Activated CD8-positive, alpha-beta T cell treated with anti-CD3 and anti-CD28 coated beads, Interleukin-2, amount 10 ng/mL, durations not matched to agents 7 days and 5 days (primary cell): ENCODE results near the gene RBBP8NL. TPM values are rescaled to one million over a fixed set of nuclear protein-coding genes. Genes with fewer than 3 reads are reported as not detected.

Experiments used
- ATAC-seq: fragments of 150-1000 bp; cut with Tn5 transposase; one replicate; pipeline ENCODE4 v1.10.0; 2021; ENCODE audit warnings: moderate library complexity
- CTCF ChIA-PET: fragments of 350-600 bp; sonication (Branson Sonifier 250); formaldehyde crosslinking; loops from one replicate; lab custom pipeline; 2021; ENCODE audit warnings: antibody characterized with exemption; lab: Charles Lee
- POLR2A ChIA-PET: fragments of 350-600 bp; sonication (Branson Sonifier 250); formaldehyde crosslinking; loops from one replicate; lab custom pipeline; 2021; ENCODE audit warnings: antibody characterized with exemption; lab: Charles Lee
- DNase-seq: peaks from one replicate; pipeline ENCODE4 v3.0.0-alpha.2; 2020
- H3K27ac Mint-ChIP-seq: one replicate; pipeline ENCODE4 v1.8.0; 2021; ENCODE audit warnings: mild to moderate bottlenecking, mixed read lengths
- H3K27me3 Mint-ChIP-seq: one replicate; pipeline ENCODE4 v1.8.0; 2021; ENCODE audit warnings: low read depth, mixed read lengths
- H3K36me3 Mint-ChIP-seq: one replicate; pipeline ENCODE4 v1.8.0; 2021; ENCODE audit warnings: low read depth, mixed read lengths
- H3K4me1 Mint-ChIP-seq: one replicate; pipeline ENCODE4 v1.8.0; 2021; ENCODE audit warnings: low read depth, mixed read lengths
- H3K4me3 Mint-ChIP-seq: one replicate; pipeline ENCODE4 v1.8.0; 2021; ENCODE audit warnings: mild to moderate bottlenecking, mixed read lengths
- H3K9me3 Mint-ChIP-seq: one replicate; pipeline ENCODE4 v1.8.0; 2022; ENCODE audit warnings: mixed read lengths; ENCODE audit not compliant: insufficient read depth
- total RNA-seq, 2 experiments: library from RNA; stranded (reverse); gene quantifications; one replicate each; pipeline ENCODE4 v1.2.3, GENCODE V29; 2021

RBBP8NL gene
- total RNA-seq, 2 experiments from 2014 or later: not detected

DNA sequence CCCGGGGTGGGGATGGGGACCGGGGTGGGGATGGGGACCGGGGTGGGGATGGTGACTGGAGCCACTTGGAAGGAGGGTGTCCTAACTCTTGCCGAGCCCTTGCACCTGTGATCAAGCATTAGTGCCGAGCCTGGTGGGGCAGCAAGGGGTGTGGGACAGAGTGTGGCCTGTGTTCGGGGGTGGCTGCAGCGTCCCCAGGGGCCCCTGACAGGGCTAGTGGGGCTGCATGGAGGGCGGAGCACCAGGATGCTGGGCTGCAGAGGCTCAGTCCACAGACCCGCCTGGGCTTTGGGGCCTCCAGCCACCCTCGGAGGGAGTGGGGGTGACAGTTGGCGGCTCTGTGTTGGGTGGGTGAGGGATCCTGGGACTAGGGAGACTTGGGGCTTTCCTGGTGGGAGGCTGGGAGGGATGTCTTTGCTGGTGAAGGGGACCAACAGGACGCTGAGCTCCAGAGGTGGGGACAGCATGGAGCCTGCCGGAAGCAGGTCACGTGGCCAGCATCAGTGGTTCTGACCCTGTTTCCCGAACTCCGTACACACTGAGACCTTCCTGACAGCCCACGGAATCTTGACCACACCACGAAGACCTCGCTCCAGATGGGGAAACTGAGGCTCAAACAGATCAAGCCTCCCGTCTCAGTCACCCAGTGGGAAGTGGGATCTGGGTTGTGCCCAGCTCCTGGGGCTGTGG lies 4.6 kb downstream of the RBBP8NL start:
- DNase-seq (no peak), ATAC-seq (no peak)
- Mint-ChIP-seq H3K27ac (no peak overlapping the region), H3K4me3 (no peak overlapping the region), H3K36me3 (no peaks in the 10 kb centered on the region), H3K9me3 (no peaks in the 10 kb centered on the region), H3K27me3 (no peaks in the 10 kb centered on the region), H3K4me1 (no peaks in the 10 kb centered on the region)
- CTCF ChIA-PET: no interaction called here
- POLR2A ChIA-PET: no interaction called here

DNA sequence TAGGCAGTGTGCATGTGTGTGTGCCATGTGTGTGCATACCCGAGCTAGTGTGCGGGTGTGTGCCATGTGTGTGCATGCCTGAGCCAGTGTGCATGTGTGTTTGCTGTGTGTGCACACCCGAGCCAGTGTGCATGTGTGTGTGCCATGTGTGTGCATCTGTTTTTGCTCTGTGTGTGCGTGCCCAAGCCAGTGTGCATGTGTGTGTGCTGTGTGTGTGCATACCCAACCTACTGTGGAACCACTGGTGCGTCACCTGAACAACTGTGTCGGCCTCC lies 5.7 kb downstream of the RBBP8NL start:
- ChIA-PET POLR2A (no interaction called here), CTCF (no interaction called here)
- DNase-seq: no peak

DNA sequence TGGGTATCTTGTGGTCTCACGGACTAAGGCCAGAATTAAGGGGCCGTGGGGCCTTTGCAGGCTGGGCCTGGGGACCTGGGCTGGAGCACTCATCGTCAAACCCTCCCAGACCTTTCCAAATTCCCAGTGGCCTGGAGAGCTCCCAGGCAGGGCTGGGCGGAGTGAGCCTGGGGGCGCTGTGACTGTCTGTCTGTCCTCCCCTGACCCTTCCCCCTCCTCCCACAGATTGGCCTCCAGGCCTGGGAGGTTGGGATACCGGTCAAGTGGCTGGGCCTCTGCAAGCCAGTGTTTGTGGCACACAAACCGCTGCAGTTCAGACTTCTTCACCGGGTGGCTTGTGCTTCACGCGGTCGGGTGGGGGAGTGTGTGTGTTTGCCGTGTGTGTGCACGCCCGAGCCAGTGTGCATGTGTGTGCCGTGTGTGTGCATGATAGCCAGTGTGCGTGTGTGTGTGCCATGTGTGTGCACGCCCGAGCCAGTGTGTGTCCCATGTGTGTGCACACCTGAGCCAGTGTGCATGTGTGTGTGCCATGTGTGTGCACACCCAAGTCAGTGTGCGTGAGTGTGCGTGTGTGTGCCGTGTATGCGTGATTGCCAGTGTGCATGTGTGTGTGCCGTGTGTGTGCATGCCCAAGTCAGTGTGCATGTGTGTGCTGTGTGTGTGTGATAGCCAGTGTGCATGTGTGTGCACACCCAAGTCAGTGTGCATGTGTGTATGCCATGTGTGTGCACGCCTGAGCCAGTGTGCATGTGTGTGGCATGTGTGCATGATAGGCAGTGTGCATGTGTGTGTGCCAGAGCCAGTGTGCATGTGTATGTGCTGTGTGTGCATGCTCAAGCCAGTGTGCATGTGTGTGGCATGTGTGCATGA lies 6.3 kb downstream of the RBBP8NL start:
- no peaks in the 10 kb centered on the region for H3K4me1 Mint-ChIP-seq
- CTCF ChIA-PET: no interaction called here
- no peak for ATAC-seq
- POLR2A ChIA-PET: no interaction called here
- no peak for DNase-seq
- H3K9me3 Mint-ChIP-seq: no peaks in the 10 kb centered on the region
- H3K4me3 Mint-ChIP-seq: no peak overlapping the region
- no peaks in the 10 kb centered on the region for H3K27me3 Mint-ChIP-seq
- H3K27ac Mint-ChIP-seq: no peak overlapping the region
- no peaks in the 10 kb centered on the region for H3K36me3 Mint-ChIP-seq

More for the DNA sequence above, 5.7 kb downstream of the RBBP8NL start:
- no peak for ATAC-seq
- no peaks in the 10 kb centered on the region for H3K36me3 Mint-ChIP-seq
- no peak overlapping the region for H3K27ac Mint-ChIP-seq
- H3K4me3 Mint-ChIP-seq: no peak overlapping the region
- no peaks in the 10 kb centered on the region for H3K27me3 Mint-ChIP-seq
- H3K9me3 Mint-ChIP-seq: no peaks in the 10 kb centered on the region
- no peaks in the 10 kb centered on the region for H3K4me1 Mint-ChIP-seq

DNA sequence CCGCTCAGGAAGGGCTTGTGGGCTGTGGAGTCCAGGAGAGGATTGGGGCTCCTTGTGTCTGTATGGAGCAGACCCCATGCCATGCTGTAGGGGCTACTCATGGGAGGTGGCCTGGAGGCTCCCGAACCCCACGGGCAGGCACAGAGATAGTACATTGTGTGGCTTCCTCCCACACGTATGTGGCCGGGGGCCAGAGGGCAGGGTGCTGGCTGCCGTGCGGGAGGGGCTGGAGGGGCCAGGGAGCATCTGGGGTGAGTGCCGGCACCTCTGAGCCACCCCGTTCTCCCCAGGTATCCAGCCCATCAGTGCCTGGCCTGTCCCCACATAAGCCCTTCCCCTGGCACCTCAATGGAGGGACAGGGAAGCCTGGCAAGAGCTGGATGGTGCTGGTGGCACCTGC lies 7.6 kb downstream of the RBBP8NL start:
- Mint-ChIP-seq H3K4me3 (no peak overlapping the region), H3K27me3 (no peaks in the 10 kb centered on the region), H3K4me1 (no peaks in the 10 kb centered on the region), H3K36me3 (no peaks in the 10 kb centered on the region), H3K27ac (no peak overlapping the region), H3K9me3 (no peaks in the 10 kb centered on the region)
- ChIA-PET POLR2A (no interaction called here), CTCF (no interaction called here)
- DNase-seq (no peak), ATAC-seq (no peak)

DNA sequence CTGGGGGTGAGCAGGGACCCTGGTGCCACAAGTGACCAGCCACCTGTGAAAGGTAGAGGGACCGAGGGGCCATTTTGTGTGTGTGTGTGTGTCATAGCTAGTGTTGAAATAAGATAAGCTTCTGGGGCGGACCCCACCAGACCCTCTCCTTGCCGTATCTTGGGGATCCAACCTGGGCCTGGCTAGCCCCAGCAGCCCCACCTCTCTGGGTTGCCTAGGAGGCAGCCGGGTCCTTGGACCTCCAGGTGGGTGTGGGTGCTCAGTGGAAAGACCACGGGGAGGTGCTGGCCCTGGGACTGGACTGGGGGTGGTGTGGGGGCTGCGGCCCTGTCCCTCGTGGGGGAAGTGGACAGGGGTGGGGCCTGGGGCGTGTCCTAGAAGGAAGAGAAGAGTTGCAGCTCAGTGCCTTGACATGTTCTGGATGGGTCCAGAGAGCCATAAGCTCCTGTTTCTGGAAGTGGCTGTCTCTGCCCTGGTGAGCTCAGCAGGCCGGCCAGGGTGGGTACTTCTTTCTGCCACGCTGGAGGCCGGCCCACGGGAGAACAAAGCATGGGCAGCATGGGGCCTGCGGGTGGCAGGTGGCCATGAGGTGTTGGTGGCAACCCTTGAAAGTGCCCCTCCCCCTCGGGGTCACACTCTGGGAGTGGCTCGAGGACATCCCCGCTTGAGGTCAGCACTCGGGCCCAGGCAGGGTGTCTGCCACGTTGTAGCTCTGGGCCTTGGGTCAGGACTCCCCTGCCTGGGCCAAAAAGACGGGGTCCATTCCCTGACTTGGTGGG lies 8.4 kb downstream of the RBBP8NL start:
- DNase-seq (no peak), ATAC-seq (no peak)
- Mint-ChIP-seq H3K4me1 (no peaks in the 10 kb centered on the region), H3K4me3 (no peak overlapping the region), H3K9me3 (no peaks in the 10 kb centered on the region), H3K36me3 (no peaks in the 10 kb centered on the region), H3K27ac (no peak overlapping the region), H3K27me3 (no peaks in the 10 kb centered on the region)
- CTCF ChIA-PET: interaction anchor here (1.3 kb wide), 1 partner anchor 9 kb away, joined by 5 read pairs; no protein-coding TSS in a partner anchor
- POLR2A ChIA-PET: no interaction called here

DNA sequence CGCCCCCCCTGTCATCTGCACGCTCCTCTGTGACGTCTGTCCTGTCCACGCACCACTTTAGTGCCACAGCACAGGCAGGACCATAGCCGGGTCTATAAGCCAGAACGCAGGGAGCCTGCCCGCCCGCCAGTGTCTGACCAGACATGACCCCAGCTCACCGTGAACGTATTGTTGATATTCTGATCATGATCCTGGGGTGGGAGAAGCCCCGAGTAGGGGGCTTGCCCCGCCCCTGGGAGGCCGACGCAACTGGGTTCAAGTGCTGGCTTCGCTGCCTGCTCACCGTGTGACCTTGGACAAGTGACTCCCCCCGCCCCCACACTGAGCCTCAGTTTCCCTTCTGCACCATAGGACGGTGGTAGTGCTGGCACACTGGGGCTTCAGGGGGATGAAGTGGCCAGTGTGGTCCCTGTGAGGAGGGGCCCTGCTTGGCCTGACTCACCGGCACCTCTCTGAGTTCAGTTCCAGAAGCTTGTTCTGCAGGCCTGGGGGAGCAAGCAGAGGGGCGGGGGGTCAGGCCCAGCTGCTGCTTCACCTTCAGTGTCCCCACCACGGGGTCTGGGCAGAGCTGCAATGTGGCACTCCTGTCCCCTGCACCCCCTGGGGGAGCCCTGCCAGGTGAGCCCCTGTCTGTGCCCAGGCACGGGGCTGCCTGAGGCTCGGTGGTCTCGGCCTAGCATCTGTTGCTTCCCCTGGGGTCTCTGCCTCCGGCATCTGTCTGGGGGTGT lies 9.2 kb downstream of the RBBP8NL start:
- no peaks in the 10 kb centered on the region for H3K36me3 Mint-ChIP-seq
- H3K27me3 Mint-ChIP-seq: no peaks in the 10 kb centered on the region
- no peaks in the 10 kb centered on the region for H3K9me3 Mint-ChIP-seq
- DNase-seq (no peak), ATAC-seq (no peak)
- ChIA-PET CTCF (interaction anchor here (1.3 kb wide), 1 partner anchor 8 kb away, joined by 5 read pairs; no protein-coding TSS in a partner anchor), POLR2A (no interaction called here)
- H3K27ac Mint-ChIP-seq: no peak overlapping the region
- no peak overlapping the region for H3K4me3 Mint-ChIP-seq
- no peaks in the 10 kb centered on the region for H3K4me1 Mint-ChIP-seq

DNA sequence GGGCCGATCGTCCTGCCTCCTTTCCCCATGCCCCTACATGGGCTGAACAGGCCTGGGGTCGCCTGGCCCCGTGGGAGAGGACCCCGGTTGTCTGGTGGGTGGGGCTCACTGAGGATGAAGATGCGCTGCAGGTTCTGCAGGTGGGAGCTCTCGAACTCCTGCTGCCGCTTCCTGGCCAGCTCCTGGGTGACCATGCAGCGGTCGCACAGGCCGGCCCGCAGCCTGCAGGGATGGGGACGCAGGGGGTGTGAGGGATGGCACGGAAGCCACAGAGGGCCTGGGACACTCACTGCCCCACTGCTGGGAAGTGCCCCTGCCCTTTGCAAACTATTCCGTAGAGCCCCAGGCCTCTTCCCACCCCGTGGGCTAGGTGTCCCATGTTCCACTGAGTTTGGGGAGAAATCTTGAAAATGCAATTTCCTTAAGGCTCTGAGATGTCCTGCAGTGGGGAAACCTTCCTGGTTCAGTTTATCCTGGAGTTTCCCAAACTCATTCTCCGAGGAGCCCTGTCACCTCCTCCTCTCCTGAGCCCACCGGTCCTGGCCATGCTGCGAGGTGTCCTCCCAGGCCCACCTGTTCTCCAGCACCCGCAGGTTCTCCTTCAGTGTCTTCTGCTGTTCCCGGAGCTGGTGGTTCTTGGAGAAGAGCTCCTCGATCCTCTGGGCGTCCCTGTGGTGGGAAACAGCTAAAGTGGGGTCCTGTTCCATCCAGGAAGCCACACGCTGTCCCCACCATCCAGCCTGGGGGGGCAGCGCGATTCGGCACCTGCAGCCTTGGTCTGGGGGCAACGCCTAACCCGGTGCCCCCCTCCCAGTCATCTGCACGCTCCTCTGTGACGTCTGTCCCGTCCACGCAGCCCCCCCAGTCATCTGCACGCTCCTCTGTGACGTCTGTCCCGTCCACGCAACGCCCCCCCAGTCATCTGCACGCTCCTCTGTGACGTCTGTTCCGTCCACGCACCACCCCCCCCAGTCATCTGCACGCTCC lies 10.4 kb downstream of the RBBP8NL start:
- H3K36me3 Mint-ChIP-seq: no peaks in the 10 kb centered on the region
- DNase-seq: no peak
- no peak overlapping the region for H3K4me3 Mint-ChIP-seq
- no peak for ATAC-seq
- H3K4me1 Mint-ChIP-seq: no peaks in the 10 kb centered on the region
- H3K27ac Mint-ChIP-seq: no peak overlapping the region
- ChIA-PET POLR2A (no interaction called here), CTCF (no interaction called here)
- no peaks in the 10 kb centered on the region for H3K27me3 Mint-ChIP-seq
- H3K9me3 Mint-ChIP-seq: no peaks in the 10 kb centered on the region

DNA sequence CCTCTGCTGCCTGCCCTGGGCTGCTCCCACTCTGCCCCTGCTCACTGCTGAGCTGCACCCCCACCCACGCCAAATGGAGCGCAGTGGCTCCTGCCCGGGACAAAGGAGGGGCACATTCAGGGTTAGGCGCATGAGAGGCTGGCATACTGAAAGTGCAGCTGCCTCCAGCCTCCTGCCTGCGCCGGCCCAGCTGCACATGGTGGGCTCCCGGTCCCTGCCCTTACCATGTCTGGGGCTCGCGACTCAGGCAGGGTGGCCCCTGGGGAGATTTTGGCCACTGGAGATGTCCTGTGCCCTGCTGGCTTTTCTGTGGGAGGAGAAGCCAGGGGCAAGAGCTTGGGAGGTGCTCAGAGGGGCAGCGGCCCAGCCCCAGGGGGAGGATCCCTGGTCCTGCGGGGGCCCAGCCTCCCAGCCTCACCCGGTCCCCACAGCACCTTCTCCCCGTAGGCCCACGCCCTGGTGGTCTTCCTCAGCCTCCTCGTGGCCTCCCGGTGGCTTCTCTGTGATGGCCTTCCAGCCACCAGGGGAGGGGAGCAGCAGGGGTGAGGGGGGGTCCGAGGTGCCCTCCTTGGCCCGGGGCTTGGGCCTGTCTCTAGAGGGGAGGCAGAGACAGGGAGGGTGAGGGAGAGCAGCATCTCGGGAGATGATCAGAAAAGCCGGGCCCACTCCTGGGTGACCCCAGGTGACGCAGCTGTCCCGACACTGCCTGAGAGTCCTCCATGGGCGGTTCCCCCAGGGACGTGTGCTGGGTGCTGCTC lies 11.8 kb downstream of the RBBP8NL start:
- ChIA-PET CTCF (no interaction called here), POLR2A (no interaction called here)
- H3K27ac Mint-ChIP-seq: no peak overlapping the region
- no peak overlapping the region for H3K4me3 Mint-ChIP-seq
- H3K27me3 Mint-ChIP-seq: no peaks in the 10 kb centered on the region
- H3K9me3 Mint-ChIP-seq: no peaks in the 10 kb centered on the region
- H3K4me1 Mint-ChIP-seq: no peaks in the 10 kb centered on the region
- no peak for DNase-seq
- no peak for ATAC-seq
- H3K36me3 Mint-ChIP-seq: no peaks in the 10 kb centered on the region

DNA sequence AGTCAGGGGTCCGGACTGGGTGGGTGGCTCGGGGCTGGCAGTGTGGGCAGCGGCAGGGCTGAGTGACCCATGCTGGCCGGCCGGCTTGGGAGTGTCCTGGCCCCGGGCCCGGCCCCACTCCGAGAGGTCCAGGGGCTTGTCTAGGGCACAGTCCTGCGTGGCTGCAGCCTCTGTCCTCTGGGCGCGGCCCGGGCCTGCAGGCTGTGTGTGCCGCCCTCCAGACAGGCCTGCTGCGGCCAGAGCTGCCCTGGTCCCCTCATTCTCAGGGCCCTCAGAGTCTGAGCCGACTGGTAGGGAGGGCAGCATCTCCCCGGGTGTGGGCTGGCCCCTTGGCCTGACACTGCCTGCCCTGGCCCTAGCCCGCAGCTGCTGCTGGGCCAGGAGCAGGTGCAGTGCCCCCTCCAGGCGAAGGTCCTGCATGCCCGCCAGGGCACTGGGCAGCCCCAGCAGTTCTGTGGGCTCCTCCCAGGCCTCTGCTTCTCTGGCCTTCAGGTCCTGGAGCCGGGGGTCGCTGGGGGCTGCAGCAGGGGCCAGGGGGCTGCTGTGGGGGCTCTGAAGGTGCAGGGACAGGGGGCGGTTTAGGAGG lies 13.3 kb downstream of the RBBP8NL start:
- H3K27ac Mint-ChIP-seq: no peak overlapping the region
- H3K36me3 Mint-ChIP-seq: no peaks in the 10 kb centered on the region
- no peaks in the 10 kb centered on the region for H3K27me3 Mint-ChIP-seq
- DNase-seq: no peak
- ATAC-seq: no peak
- no peak overlapping the region for H3K4me3 Mint-ChIP-seq
- no peaks in the 10 kb centered on the region for H3K9me3 Mint-ChIP-seq
- POLR2A ChIA-PET: no interaction called here
- CTCF ChIA-PET: no interaction called here
- H3K4me1 Mint-ChIP-seq: peaks cover 10% of the 10 kb centered on the region

DNA sequence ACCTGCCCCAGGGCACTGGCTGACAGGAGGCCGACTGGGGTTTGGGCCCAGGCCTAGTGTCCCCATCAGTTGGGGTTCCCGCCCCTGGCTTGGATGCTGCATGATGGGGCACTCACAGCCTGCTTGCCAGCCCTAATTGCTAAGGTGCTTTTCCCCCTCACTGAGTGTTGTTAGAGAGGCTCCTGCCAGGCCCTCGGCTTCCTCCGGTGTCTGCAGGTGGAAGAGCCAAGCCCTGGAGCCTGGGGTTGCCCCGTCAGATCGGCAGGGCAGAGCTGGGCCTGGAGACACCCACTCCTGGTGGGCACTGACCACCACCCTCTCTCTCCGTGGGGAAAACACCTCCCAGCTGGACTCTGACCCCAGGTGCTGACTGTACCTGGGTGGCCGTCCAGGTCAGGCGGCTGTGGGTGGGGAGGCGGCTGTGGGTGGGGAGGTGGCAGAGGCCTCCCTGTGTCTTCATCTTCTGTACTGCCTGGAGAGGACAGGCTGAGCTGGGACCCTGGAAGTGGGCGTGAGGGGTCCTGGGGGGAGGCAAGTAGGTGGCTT lies 14.2 kb downstream of the RBBP8NL start:
- CTCF ChIA-PET: no interaction called here
- Mint-ChIP-seq H3K36me3 (no peaks in the 10 kb centered on the region), H3K4me3 (no peak overlapping the region), H3K27ac (no peak overlapping the region), H3K27me3 (no peaks in the 10 kb centered on the region), H3K4me1 (peaks cover 10% of the 10 kb centered on the region), H3K9me3 (no peaks in the 10 kb centered on the region)
- DNase-seq (no peak), ATAC-seq (no peak)
- POLR2A ChIA-PET: no interaction called here
